Measurements from ENCODE around the gene OMP. TPM values are rescaled to one million over a fixed set of nuclear protein-coding genes. Genes with fewer than 3 reads are reported as not detected.

OMP gene
- total and polyA plus RNA-seq, 2 donors (not counting 3 experiments of a cell fraction or from before 2014, with no cell fraction given) = 0.80 TPM; not detected in 1

GRCh38 chr11:77090046-77090372 lies 12.6 kb upstream of the OMP start:
- no peaks in the 10 kb centered on the region for H3K27me3 ChIP-seq (ENCODE audit: control insufficient read depth in 2 of 2, insufficient read depth in 2 of 2, low read length in 2 of 2)
- CTCF ChIA-PET = interaction anchor here (1.7 to 7.3 kb wide), 11 partner anchors 8 to 97 kb away, joined by 9 to 316 read pairs (median 44); partner anchors contain the start of genes CAPN5, MYO7A and OMP
- no peak for FAIRE-seq

More at GRCh38 chr11:77090046-77090372, 12.6 kb upstream of the OMP start:
- Histone ChIP-seq H3K4me3 (replicated peaks in 1 of 3; ENCODE audit: insufficient read depth in 1 of 3, low read depth in 1 of 3, low read length in 3 of 3) (no peak overlapping the region), H3K79me2 (ENCODE audit: control insufficient read depth, insufficient read depth, low read length) (no peaks in the 10 kb centered on the region), H3K27ac (ENCODE audit: insufficient read depth, low read depth, low read length) (no peak overlapping the region), H2AFZ (ENCODE audit: low read depth, low read length) (no peak overlapping the region), H3K4me2 (ENCODE audit: insufficient read depth, low read length) (no peak overlapping the region), H3K9me1 (replicated peaks; ENCODE audit: control insufficient read depth, extremely low read depth, insufficient read depth, low read length) (no peaks in the 10 kb centered on the region), H3K9me3 (replicated peaks; ENCODE audit: control insufficient read depth, insufficient read depth, low read length) (no peaks in the 10 kb centered on the region), H4K20me1 (replicated peaks; ENCODE audit: control insufficient read depth, extremely low read depth, insufficient read depth, low read length) (no peaks in the 10 kb centered on the region), H3K4me1 (ENCODE audit: control insufficient read depth, extremely low read depth, insufficient read depth, low read length) (no peaks in the 10 kb centered on the region), H3K36me3 (ENCODE audit: control insufficient read depth in 2 of 2, extremely low read depth in 1 of 2, insufficient read depth in 2 of 2, low read length in 2 of 2) (no peaks in the 10 kb centered on the region), H3K9ac (replicated peaks; ENCODE audit: extremely low read depth, insufficient read depth, low read length) (no peak overlapping the region)
- dilution Hi-C loops (cut with MboI; ENCODE audit: extremely low pct_ligation_motif_present, low sequenced_read_pairs) (no loop called here), intact Hi-C loops (cut with micrococcal nuclease) (loop anchor here (5.0 kb wide), 1 partner anchor 168 kb away; no protein-coding TSS in a partner anchor)
- DNase-seq (ENCODE audit: low read depth, low spot score) = no peak
- TF ChIP-seq FOS (IDR thresholded peaks at IDR 0.05; ENCODE audit: borderline replicate concordance, insufficient read depth, low read length) = no peak
- TF ChIP-seq JUN (IDR thresholded peaks at IDR 0.05; ENCODE audit: borderline replicate concordance, insufficient read depth, insufficient read length, low read depth) = no peak
- no peak for TF ChIP-seq CTCF (IDR thresholded peaks at IDR 0.05; ENCODE audit: extremely low read depth in 1 of 2, insufficient read depth in 1 of 2, low read depth in 1 of 2, low read length in 2 of 2)
- no peak for TF ChIP-seq GATA2 (IDR thresholded peaks at IDR 0.05; ENCODE audit: insufficient read depth, insufficient read length, low read depth, low read length)
- POLR2A ChIA-PET = no interaction called here
- BruUV-seq (replicated peaks) = no TSS peak

All from endothelial cell of umbilical vein (primary cell).